ENCODE measurements around the gene CRYBG1.

CRYBG1 gene

GRCh38 chr6:106446983-106447382 lies 86.5 kb downstream of the CRYBG1 start:
- no peak overlapping the region for H3K4me3 ChIP-seq (ENCODE audit: low read length)
- TF ChIP-seq, protein P1, sequence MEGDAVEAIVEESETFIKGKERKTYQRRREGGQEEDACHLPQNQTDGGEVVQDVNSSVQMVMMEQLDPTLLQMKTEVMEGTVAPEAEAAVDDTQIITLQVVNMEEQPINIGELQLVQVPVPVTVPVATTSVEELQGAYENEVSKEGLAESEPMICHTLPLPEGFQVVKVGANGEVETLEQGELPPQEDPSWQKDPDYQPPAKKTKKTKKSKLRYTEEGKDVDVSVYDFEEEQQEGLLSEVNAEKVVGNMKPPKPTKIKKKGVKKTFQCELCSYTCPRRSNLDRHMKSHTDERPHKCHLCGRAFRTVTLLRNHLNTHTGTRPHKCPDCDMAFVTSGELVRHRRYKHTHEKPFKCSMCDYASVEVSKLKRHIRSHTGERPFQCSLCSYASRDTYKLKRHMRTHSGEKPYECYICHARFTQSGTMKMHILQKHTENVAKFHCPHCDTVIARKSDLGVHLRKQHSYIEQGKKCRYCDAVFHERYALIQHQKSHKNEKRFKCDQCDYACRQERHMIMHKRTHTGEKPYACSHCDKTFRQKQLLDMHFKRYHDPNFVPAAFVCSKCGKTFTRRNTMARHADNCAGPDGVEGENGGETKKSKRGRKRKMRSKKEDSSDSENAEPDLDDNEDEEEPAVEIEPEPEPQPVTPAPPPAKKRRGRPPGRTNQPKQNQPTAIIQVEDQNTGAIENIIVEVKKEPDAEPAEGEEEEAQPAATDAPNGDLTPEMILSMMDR (conservative IDR thresholded peaks at IDR 0.05; ENCODE audit: low read length), result no peak
- no peak for DNase-seq (ENCODE audit: low read depth)

GRCh38 chr6:106448000-106448426 lies 87.5 kb downstream of the CRYBG1 start:
- no peak for DNase-seq (ENCODE audit: low read depth)
- TF ChIP-seq, protein P1 (conservative IDR thresholded peaks at IDR 0.05; ENCODE audit: low read length), result no peak
- H3K4me3 ChIP-seq (ENCODE audit: low read length), result no peak overlapping the region

DNA sequence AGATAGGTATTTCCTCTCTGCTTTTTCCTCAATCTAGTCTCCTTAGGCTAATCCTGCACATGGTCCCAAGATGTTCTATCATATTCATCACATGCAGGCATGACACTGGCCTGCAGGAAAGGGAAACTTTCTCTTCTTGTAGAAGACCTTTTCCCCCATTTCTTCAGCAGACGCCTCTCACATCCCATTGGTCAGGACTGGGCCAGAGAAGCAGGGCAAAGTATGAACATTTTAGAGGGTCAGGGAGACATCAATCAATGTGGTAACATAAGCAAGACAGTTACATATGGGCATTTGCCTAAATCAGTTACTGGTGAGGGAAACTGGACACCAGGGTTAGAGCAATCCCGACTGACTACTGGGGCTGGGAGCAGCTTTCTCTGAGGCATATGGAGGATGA lies 90.1 kb downstream of the CRYBG1 start:
- DNase-seq (ENCODE audit: low read depth), result peak; percentile 12
- TF ChIP-seq, protein P1 (conservative IDR thresholded peaks at IDR 0.05; ENCODE audit: low read length), result no peak
- H3K4me3 ChIP-seq (ENCODE audit: low read length), result no peak overlapping the region

DNA sequence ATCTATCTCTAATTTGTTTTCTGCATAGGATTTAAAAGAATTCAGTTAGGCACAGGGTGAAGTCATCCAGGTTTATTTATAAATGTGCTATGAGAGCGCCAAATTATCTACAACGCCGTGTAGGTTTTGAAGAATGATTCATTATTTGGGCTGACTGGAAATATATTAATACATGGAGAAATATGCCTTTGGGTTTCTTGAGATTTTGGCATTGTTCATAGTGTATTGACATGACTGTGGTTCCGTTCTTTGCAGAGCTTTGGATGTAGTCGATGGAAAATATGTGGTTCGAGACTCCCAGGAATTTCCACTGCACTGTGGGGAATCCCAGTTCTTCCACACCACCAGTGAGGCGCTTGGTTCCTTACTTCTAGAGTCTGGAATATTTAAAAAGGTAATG lies 90.9 kb downstream of the CRYBG1 start:
- peak; percentile 36 for DNase-seq (ENCODE audit: low read depth)
- H3K4me3 ChIP-seq (ENCODE audit: low read length), result no peak overlapping the region
- TF ChIP-seq, protein P1 (conservative IDR thresholded peaks at IDR 0.05; ENCODE audit: low read length), result no peak

GRCh38 chr6:106452628-106453027 lies 92.1 kb downstream of the CRYBG1 start:
- no peak for DNase-seq (ENCODE audit: low read depth)
- H3K4me3 ChIP-seq (ENCODE audit: low read length), result no peak overlapping the region
- TF ChIP-seq, protein P1 (conservative IDR thresholded peaks at IDR 0.05; ENCODE audit: low read length), result no peak

- H3K4me3 ChIP-seq (ENCODE audit: low read length), result no peak overlapping the region
- TF ChIP-seq, protein P1 (conservative IDR thresholded peaks at IDR 0.05; ENCODE audit: low read length), result no peak
- no peak for DNase-seq (ENCODE audit: low read depth)
Observed at GRCh38 chr6:106453756-106454367, 93.3 kb downstream of the CRYBG1 start.

DNA sequence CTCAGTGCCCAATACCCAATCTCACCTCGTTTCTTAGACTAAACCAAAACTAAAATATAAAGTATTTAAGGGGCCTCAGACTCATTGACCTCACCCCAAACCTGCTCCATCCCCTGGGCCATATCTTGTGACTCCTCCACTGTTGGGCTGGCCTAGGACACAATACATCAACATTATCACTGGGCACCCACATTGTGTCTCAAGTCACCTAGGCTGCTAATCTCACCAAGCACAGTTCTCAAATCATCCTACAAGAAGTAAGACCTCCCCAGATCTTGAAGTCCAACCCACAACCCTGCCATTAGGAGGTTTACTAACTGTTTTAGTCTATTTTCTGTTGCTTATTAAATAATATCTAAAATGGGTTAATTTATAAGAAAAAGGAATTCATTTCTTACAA lies 96.2 kb downstream of the CRYBG1 start:
- TF ChIP-seq, protein P1 (conservative IDR thresholded peaks at IDR 0.05; ENCODE audit: low read length), result no peak
- DNase-seq (ENCODE audit: low read depth), result no peak
- H3K4me3 ChIP-seq (ENCODE audit: low read length), result no peak overlapping the region
